Mesothelial cell of epicardium (in vitro differentiated cells): ENCODE results near the gene SH3D19. TPM values are rescaled to one million over a fixed set of nuclear protein-coding genes. Genes with fewer than 3 reads are reported as not detected.

ENCODE experiments used
- DNase-seq, 2 experiments: peaks; one replicate each; pipeline ENCODE4 v3.0.0; 2021; ENCODE audit warnings: low spot score in 2 of 2; ENCODE audit not compliant: unreplicated experiment in 2 of 2
- H3K27ac Mint-ChIP-seq: 2 replicates; pipeline ENCODE4 v1.8.0; 2021; ENCODE audit warnings: mixed read lengths
- H3K27me3 Mint-ChIP-seq: 2 replicates; pipeline ENCODE4 v1.8.0; 2021; ENCODE audit warnings: low read depth, mixed read lengths
- H3K36me3 Mint-ChIP-seq: 2 replicates; pipeline ENCODE4 v1.8.0; 2021; ENCODE audit warnings: mixed read lengths
- H3K4me1 Mint-ChIP-seq: 2 replicates; pipeline ENCODE4 v1.8.0; 2021; ENCODE audit warnings: mixed read lengths
- H3K4me3 Mint-ChIP-seq: 2 replicates; pipeline ENCODE4 v1.8.0; 2021; ENCODE audit warnings: mild to moderate bottlenecking, moderate library complexity, mixed read lengths
- H3K9me3 Mint-ChIP-seq: 2 replicates; pipeline ENCODE4 v1.8.0; 2021; ENCODE audit warnings: mixed read lengths
- CTCF ChIP-seq: fragments of 200-600 bp; sonication (generic); IDR thresholded peaks from one replicate; pipeline ENCODE4 v1.5.0; 2021; ENCODE audit warnings: antibody characterized with exemption; ENCODE audit not compliant: unreplicated experiment
- total RNA-seq: library from RNA; stranded (reverse); gene quantifications from 3 replicates; pipeline ENCODE4 v1.2.1, GENCODE V29; 2021

The SH3D19 gene
- total RNA-seq, 1 donor from 2014 or later, result 39.3 TPM

DNA sequence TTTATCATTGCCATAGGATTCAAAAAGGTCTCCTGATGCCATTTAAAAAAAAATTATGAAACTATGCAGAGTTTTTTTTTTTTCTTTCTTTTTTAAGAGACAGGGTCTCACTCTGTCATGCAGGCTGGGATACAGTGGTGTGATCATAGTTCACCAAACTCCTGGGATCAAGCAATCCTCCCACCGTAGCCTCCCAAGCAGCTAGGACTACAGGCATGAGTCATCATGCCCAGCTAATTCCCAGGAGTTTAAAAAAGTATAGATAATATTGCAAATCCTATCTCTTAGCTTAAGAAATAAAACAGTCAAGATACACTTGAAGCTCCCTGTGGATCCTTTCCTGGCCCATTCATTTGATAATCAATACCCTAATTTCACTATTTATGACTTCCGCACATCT lies 107.1 kb downstream of the SH3D19 start:
- Mint-ChIP-seq H3K4me3 (no peak overlapping the region), H3K27me3 (no peaks in the 10 kb centered on the region), H3K36me3 (peaks cover 10% of the 10 kb centered on the region), H3K27ac (no peak overlapping the region), H3K4me1 (peaks cover 23% of the 10 kb centered on the region), H3K9me3 (no peaks in the 10 kb centered on the region)
- TF ChIP-seq CTCF, result no peak
- no peak for DNase-seq

DNA sequence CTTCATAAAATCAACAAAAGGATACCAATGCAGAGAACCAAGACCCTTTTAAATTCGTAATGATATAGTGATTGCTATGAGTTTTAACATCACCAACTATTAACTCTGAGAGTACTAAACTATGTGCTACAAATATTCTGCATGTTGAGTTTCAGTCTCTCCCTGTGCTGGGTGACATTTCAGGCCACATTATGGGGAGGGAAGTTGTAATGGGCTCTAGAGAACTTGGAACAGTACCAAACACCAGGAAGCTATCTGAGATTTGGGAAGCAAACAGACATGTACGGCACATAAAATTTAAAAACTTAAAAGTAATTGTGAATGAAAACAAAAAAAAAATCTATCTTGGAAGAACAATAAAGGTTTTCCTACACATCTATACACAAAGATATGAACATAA lies 108.1 kb downstream of the SH3D19 start:
- H3K9me3 Mint-ChIP-seq, result peaks cover 6% of the 10 kb centered on the region
- no peak for DNase-seq
- H3K27me3 Mint-ChIP-seq, result no peaks in the 10 kb centered on the region
- peaks cover 15% of the 10 kb centered on the region for H3K36me3 Mint-ChIP-seq
- peaks cover 23% of the 10 kb centered on the region for H3K4me1 Mint-ChIP-seq
- no peak overlapping the region for H3K4me3 Mint-ChIP-seq
- no peak for TF ChIP-seq CTCF
- peak overlapping the region; percentile 5 for H3K27ac Mint-ChIP-seq

DNA sequence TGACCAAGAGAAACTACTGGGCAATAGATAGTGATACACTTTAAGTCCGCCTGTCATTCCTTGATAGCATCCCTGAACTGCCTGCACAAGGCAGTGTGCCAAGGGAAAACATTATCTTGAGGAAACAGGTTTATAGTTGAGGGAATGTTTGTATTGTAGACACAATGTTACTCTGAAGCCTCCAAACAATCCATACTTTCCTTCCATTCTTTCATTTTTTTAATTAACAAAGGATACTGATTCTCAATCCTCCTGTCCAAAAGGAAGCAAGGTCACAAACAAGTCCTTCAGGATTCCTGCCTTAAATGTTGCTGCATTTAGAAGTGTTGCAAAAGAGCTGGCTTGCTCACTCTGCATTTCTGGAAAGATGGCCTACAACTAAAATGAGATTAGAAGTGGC lies 110.1 kb downstream of the SH3D19 start:
- peaks cover 15% of the 10 kb centered on the region for H3K4me1 Mint-ChIP-seq

DNA sequence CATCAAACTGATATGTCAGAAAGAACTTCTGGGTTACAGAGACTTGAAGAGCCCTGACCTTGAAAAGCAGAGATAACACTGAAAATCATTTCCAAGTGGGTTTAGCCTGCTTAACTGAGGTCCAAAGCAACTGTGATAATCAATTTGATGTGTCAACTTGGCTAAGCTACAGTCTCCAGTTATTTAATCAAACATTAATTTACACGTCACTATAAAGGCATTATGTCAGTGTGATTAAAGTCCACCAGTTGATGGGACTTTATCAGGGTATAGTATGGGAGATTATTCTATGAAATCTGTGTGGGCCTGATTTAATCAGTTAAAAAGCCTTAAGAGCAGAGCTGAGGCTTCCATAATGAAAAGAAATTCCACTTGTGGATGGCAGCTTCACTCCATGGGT lies 117.5 kb downstream of the SH3D19 start:
- H3K36me3 Mint-ChIP-seq, result peaks cover 8% of the 10 kb centered on the region
- peaks cover 4% of the 10 kb centered on the region for H3K9me3 Mint-ChIP-seq
- H3K27me3 Mint-ChIP-seq, result no peaks in the 10 kb centered on the region
- H3K4me3 Mint-ChIP-seq, result no peak overlapping the region
- no peak overlapping the region for H3K27ac Mint-ChIP-seq
- TF ChIP-seq CTCF, result no peak
- peaks cover 40% of the 10 kb centered on the region for H3K4me1 Mint-ChIP-seq
- no peak for DNase-seq

More for the DNA sequence above, 110.1 kb downstream of the SH3D19 start:
- Mint-ChIP-seq H3K36me3 (peaks cover 18% of the 10 kb centered on the region), H3K9me3 (peaks cover 6% of the 10 kb centered on the region), H3K27ac (no peak overlapping the region), H3K27me3 (no peaks in the 10 kb centered on the region), H3K4me3 (no peak overlapping the region)
- TF ChIP-seq CTCF, result no peak
- no peak for DNase-seq

- H3K9me3 Mint-ChIP-seq, result no peaks in the 10 kb centered on the region
- no peak overlapping the region for H3K27ac Mint-ChIP-seq
- DNase-seq, result no peak
- H3K27me3 Mint-ChIP-seq, result no peaks in the 10 kb centered on the region
- no peak for TF ChIP-seq CTCF
- H3K4me1 Mint-ChIP-seq, result peaks cover 47% of the 10 kb centered on the region
- no peak overlapping the region for H3K4me3 Mint-ChIP-seq
- peaks cover 2% of the 10 kb centered on the region for H3K36me3 Mint-ChIP-seq
Measured at GRCh38 chr4:151207186-151207585, 118.2 kb downstream of the SH3D19 start.
